ENCODE results near the gene PPP2R3A.

Gene PPP2R3A

DNA sequence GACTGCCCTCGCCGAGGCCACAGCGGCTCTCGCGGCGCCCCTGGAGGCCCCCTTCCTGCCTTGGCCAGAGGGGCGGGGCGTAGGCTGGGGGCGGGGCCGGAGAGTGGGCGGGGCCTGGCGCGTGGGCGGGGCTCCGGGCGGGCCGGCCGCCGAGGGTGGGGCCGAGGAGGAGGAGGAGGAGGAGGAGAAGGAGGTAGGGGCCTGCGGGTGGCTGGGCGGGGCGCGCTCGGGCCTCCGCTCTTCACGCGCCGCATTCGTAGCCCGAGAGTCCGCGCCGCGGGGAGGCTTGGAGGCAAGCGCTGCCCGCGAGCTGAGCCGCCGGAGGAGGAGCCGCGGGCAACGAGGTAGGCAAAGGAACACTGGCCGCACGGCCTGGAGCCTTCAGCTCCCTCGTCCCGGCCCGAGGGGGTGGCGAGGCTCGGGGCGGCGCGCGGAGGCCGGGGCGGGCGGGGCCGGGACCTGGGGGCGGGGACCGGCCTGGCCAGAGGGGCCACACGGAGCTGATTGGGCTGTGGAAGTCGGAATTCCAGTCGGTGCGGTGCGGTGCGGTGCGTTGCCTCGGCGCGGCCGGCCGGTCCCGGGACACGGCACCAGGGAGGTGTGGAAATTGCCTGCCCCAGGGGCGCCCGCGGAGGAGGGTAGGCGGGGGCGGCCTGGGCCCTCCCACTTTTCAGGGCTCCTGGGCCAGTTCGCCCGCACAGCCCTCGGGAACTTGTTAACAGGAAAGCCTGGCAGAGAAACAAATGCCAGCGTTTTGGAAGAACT is at the start of gene PPP2R3A:
Gene PPP2R3A, plus strand, starts transcription at position 223 of the 765 bp plus-strand sequence. CDS start 35,771 bp downstream, outside the sequence.
- Histone ChIP-seq H3K9me3 (ENCODE audit: control insufficient read depth in 2 of 2, low read length in 2 of 2) (peaks cover 2 to 3% of the 10 kb centered on the region in 2 donors), H3K36me3 (ENCODE audit: control insufficient read depth in 2 of 2, insufficient read depth in 2 of 2, low read length in 2 of 2) (no peaks in the 10 kb centered on the region), H3K27ac (ENCODE audit: low read length) (peak within 1 kb of the TSS; percentile 91), H3K4me1 (ENCODE audit: control insufficient read depth, insufficient read depth, low read length) (peaks cover 6% of the 10 kb centered on the region), H3K27me3 (ENCODE audit: control insufficient read depth in 1 of 2, insufficient read depth in 2 of 2, low read length in 2 of 2) (no peaks in the 10 kb centered on the region), H3K4me3 (ENCODE audit: low read length in 2 of 2) (peak within 1 kb of the TSS; percentile 56 to 83), H3K9ac (ENCODE audit: low read length in 2 of 2) (peak within 1 kb of the TSS; percentile 81 to 88)

DNA sequence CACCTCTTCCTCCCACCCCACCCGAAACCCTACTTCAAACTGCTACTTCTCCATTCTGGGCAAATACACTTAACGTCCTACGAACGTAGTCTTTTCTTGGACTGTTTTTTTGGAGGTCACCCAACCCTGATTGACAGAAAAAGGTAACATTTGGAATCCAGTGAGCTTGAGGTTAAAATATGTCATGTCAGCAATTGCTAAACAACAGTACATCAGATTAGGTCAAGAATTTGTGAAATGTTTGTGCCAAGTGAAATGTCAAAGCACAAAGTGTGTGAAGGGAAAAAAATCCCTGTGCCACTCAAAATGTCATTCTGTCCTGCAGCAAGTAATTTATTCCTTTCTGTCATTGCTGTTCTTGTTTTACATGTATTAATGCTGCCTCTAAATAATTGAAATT is 49.2 kb upstream of the PPP2R3A start:
- Histone ChIP-seq H3K36me3 (ENCODE audit: control insufficient read depth in 2 of 2, insufficient read depth in 2 of 2, low read length in 2 of 2) (no peaks in the 10 kb centered on the region), H3K27ac (ENCODE audit: low read length) (no peak overlapping the region), H3K27me3 (ENCODE audit: control insufficient read depth in 1 of 2, insufficient read depth in 2 of 2, low read length in 2 of 2) (no peaks in the 10 kb centered on the region), H3K4me3 (ENCODE audit: low read length in 2 of 2) (no peak overlapping the region), H3K9me3 (ENCODE audit: control insufficient read depth in 2 of 2, low read length in 2 of 2) (no peaks in the 10 kb centered on the region), H3K9ac (ENCODE audit: low read length in 2 of 2) (no peak overlapping the region), H3K4me1 (ENCODE audit: control insufficient read depth, insufficient read depth, low read length) (no peaks in the 10 kb centered on the region)

- H3K9me3 ChIP-seq (ENCODE audit: control insufficient read depth in 2 of 2, low read length in 2 of 2): no peaks in the 10 kb centered on the region
- no peak overlapping the region for H3K4me3 ChIP-seq (ENCODE audit: low read length in 2 of 2)
- H3K27me3 ChIP-seq (ENCODE audit: control insufficient read depth in 1 of 2, insufficient read depth in 2 of 2, low read length in 2 of 2): no peaks in the 10 kb centered on the region
- no peaks in the 10 kb centered on the region for H3K36me3 ChIP-seq (ENCODE audit: control insufficient read depth in 2 of 2, insufficient read depth in 2 of 2, low read length in 2 of 2)
- H3K27ac ChIP-seq (ENCODE audit: low read length): no peak overlapping the region
- H3K9ac ChIP-seq (ENCODE audit: low read length in 2 of 2): no peak overlapping the region
- no peaks in the 10 kb centered on the region for H3K4me1 ChIP-seq (ENCODE audit: control insufficient read depth, insufficient read depth, low read length)
Measured at GRCh38 chr3:135917076-135917475, 48.5 kb upstream of the PPP2R3A start.

- Histone ChIP-seq H3K9ac (ENCODE audit: low read length in 2 of 2) (no peak overlapping the region), H3K27ac (ENCODE audit: low read length) (no peak overlapping the region), H3K9me3 (ENCODE audit: control insufficient read depth in 2 of 2, low read length in 2 of 2) (no peaks in the 10 kb centered on the region), H3K36me3 (ENCODE audit: control insufficient read depth in 2 of 2, insufficient read depth in 2 of 2, low read length in 2 of 2) (no peaks in the 10 kb centered on the region), H3K4me1 (ENCODE audit: control insufficient read depth, insufficient read depth, low read length) (no peaks in the 10 kb centered on the region), H3K27me3 (ENCODE audit: control insufficient read depth in 1 of 2, insufficient read depth in 2 of 2, low read length in 2 of 2) (no peaks in the 10 kb centered on the region), H3K4me3 (ENCODE audit: low read length in 2 of 2) (no peak overlapping the region)
Measured at GRCh38 chr3:135917927-135918597, 47.5 kb upstream of the PPP2R3A start.

DNA sequence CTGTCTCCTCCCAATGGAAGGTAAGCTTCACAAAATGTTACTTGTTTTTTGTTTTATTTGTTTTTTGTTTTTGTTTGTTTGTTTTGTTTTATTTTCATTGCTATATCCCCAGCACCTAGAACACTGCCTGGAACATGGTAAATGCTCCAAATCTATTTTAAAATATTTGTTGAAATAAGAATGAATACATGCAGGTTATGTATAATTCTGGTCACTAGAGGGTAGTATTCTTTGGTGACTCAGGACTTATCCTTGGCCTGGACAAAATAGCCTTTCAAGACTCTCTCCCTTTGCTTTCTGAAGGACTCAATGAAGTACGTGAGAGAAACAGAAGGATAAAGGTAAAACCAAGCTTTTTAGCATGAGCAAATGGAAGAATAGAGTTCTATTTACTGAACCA is 46.9 kb upstream of the PPP2R3A start:
- Histone ChIP-seq H3K9ac (ENCODE audit: low read length in 2 of 2) (no peak overlapping the region), H3K9me3 (ENCODE audit: control insufficient read depth in 2 of 2, low read length in 2 of 2) (no peaks in the 10 kb centered on the region), H3K27ac (ENCODE audit: low read length) (no peak overlapping the region), H3K4me3 (ENCODE audit: low read length in 2 of 2) (no peak overlapping the region), H3K27me3 (ENCODE audit: control insufficient read depth in 1 of 2, insufficient read depth in 2 of 2, low read length in 2 of 2) (no peaks in the 10 kb centered on the region), H3K4me1 (ENCODE audit: control insufficient read depth, insufficient read depth, low read length) (no peaks in the 10 kb centered on the region), H3K36me3 (ENCODE audit: control insufficient read depth in 2 of 2, insufficient read depth in 2 of 2, low read length in 2 of 2) (no peaks in the 10 kb centered on the region)

DNA sequence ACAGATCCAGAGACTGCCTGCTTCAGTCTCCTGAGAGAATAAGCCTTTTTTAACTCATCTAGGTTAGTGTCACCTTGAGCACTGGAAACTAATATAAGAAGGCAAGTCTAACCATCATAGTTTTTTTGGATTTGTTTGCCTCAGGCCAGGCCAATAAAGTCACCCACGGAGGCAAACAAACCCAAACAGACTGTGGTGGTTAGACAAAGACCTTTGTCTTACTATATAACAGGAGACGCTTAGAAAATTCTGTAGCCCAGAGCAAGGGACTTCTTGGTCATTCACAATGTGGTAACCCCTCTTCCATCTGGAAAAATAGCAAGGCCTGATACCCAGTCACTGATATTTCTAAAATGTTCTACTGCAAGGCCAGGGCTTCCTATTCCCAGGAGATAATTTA is 45.3 kb upstream of the PPP2R3A start:
- no peaks in the 10 kb centered on the region for H3K9me3 ChIP-seq (ENCODE audit: control insufficient read depth in 2 of 2, low read length in 2 of 2)

GRCh38 chr3:135922903-135923250 is 42.7 kb upstream of the PPP2R3A start:
- H3K36me3 ChIP-seq (ENCODE audit: control insufficient read depth in 2 of 2, insufficient read depth in 2 of 2, low read length in 2 of 2): no peaks in the 10 kb centered on the region
- H3K27me3 ChIP-seq (ENCODE audit: control insufficient read depth in 1 of 2, insufficient read depth in 2 of 2, low read length in 2 of 2): no peaks in the 10 kb centered on the region
- H3K9ac ChIP-seq (ENCODE audit: low read length in 2 of 2): no peak overlapping the region
- no peaks in the 10 kb centered on the region for H3K4me1 ChIP-seq (ENCODE audit: control insufficient read depth, insufficient read depth, low read length)
- H3K27ac ChIP-seq (ENCODE audit: low read length): no peak overlapping the region
- no peaks in the 10 kb centered on the region for H3K9me3 ChIP-seq (ENCODE audit: control insufficient read depth in 2 of 2, low read length in 2 of 2)
- H3K4me3 ChIP-seq (ENCODE audit: low read length in 2 of 2): no peak overlapping the region

More for the DNA sequence above, 45.3 kb upstream of the PPP2R3A start:
- Histone ChIP-seq H3K4me3 (ENCODE audit: low read length in 2 of 2) (no peak overlapping the region), H3K4me1 (ENCODE audit: control insufficient read depth, insufficient read depth, low read length) (no peaks in the 10 kb centered on the region), H3K27ac (ENCODE audit: low read length) (no peak overlapping the region), H3K36me3 (ENCODE audit: control insufficient read depth in 2 of 2, insufficient read depth in 2 of 2, low read length in 2 of 2) (no peaks in the 10 kb centered on the region), H3K9ac (ENCODE audit: low read length in 2 of 2) (no peak overlapping the region), H3K27me3 (ENCODE audit: control insufficient read depth in 1 of 2, insufficient read depth in 2 of 2, low read length in 2 of 2) (no peaks in the 10 kb centered on the region)

DNA sequence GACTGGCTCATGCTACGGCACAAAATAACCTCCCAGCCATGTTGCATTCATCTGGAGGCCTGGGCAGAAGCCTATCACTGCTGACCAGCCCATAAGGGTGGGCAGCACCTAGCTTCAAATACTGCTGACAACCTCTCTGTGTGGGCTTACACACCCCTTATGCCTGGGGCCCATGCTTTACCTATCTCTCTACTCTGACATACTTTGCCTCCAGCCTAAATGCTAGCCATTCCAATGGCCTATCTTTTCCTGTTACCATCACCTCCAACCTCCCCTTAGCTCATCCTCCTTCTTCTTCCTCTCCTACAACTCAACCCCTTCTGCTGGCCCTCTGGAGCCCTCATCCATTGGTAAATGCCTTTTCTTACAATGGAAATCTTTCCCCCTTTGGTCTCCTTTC is 41.0 kb upstream of the PPP2R3A start:
- Histone ChIP-seq H3K9me3 (ENCODE audit: control insufficient read depth in 2 of 2, low read length in 2 of 2) (no peaks in the 10 kb centered on the region), H3K27me3 (ENCODE audit: control insufficient read depth in 1 of 2, insufficient read depth in 2 of 2, low read length in 2 of 2) (no peaks in the 10 kb centered on the region), H3K27ac (ENCODE audit: low read length) (no peak overlapping the region), H3K36me3 (ENCODE audit: control insufficient read depth in 2 of 2, insufficient read depth in 2 of 2, low read length in 2 of 2) (no peaks in the 10 kb centered on the region), H3K4me3 (ENCODE audit: low read length in 2 of 2) (no peak overlapping the region), H3K9ac (ENCODE audit: low read length in 2 of 2) (no peak overlapping the region), H3K4me1 (ENCODE audit: control insufficient read depth, insufficient read depth, low read length) (peaks cover 2% of the 10 kb centered on the region)

GRCh38 chr3:135926664-135927063 is 38.9 kb upstream of the PPP2R3A start:
- H3K4me3 ChIP-seq (ENCODE audit: low read length in 2 of 2): no peak overlapping the region
- H3K4me1 ChIP-seq (ENCODE audit: control insufficient read depth, insufficient read depth, low read length): peaks cover 10% of the 10 kb centered on the region
- no peak overlapping the region for H3K9ac ChIP-seq (ENCODE audit: low read length in 2 of 2)
- no peaks in the 10 kb centered on the region for H3K9me3 ChIP-seq (ENCODE audit: control insufficient read depth in 2 of 2, low read length in 2 of 2)
- no peaks in the 10 kb centered on the region for H3K36me3 ChIP-seq (ENCODE audit: control insufficient read depth in 2 of 2, insufficient read depth in 2 of 2, low read length in 2 of 2)
- H3K27ac ChIP-seq (ENCODE audit: low read length): no peak overlapping the region
- H3K27me3 ChIP-seq (ENCODE audit: control insufficient read depth in 1 of 2, insufficient read depth in 2 of 2, low read length in 2 of 2): no peaks in the 10 kb centered on the region

- H3K4me3 ChIP-seq (ENCODE audit: low read length in 2 of 2): no peak overlapping the region
- H3K27ac ChIP-seq (ENCODE audit: low read length): no peak overlapping the region
- H3K4me1 ChIP-seq (ENCODE audit: control insufficient read depth, insufficient read depth, low read length): peaks cover 10% of the 10 kb centered on the region
- H3K9me3 ChIP-seq (ENCODE audit: control insufficient read depth in 2 of 2, low read length in 2 of 2): no peaks in the 10 kb centered on the region
- no peaks in the 10 kb centered on the region for H3K27me3 ChIP-seq (ENCODE audit: control insufficient read depth in 1 of 2, insufficient read depth in 2 of 2, low read length in 2 of 2)
- H3K36me3 ChIP-seq (ENCODE audit: control insufficient read depth in 2 of 2, insufficient read depth in 2 of 2, low read length in 2 of 2): no peaks in the 10 kb centered on the region
- no peak overlapping the region for H3K9ac ChIP-seq (ENCODE audit: low read length in 2 of 2)
Measured at GRCh38 chr3:135927155-135927554, 38.4 kb upstream of the PPP2R3A start.

- no peak overlapping the region for H3K4me3 ChIP-seq (ENCODE audit: low read length in 2 of 2)
- H3K27ac ChIP-seq (ENCODE audit: low read length): no peak overlapping the region
- no peaks in the 10 kb centered on the region for H3K27me3 ChIP-seq (ENCODE audit: control insufficient read depth in 1 of 2, insufficient read depth in 2 of 2, low read length in 2 of 2)
- H3K36me3 ChIP-seq (ENCODE audit: control insufficient read depth in 2 of 2, insufficient read depth in 2 of 2, low read length in 2 of 2): no peaks in the 10 kb centered on the region
- H3K9me3 ChIP-seq (ENCODE audit: control insufficient read depth in 2 of 2, low read length in 2 of 2): no peaks in the 10 kb centered on the region
- H3K4me1 ChIP-seq (ENCODE audit: control insufficient read depth, insufficient read depth, low read length): peaks cover 10% of the 10 kb centered on the region
- no peak overlapping the region for H3K9ac ChIP-seq (ENCODE audit: low read length in 2 of 2)
Measured at GRCh38 chr3:135929670-135930069, 35.9 kb upstream of the PPP2R3A start.
